Loucy (cell line): ENCODE results near the gene EMC6.

Source experiments
- H2AFZ ChIP-seq: fragments of 200-600 bp; sonication (generic); 2 replicates; pipeline ENCODE4 v1.6.0; 2016; ENCODE audit warnings: antibody characterized with exemption, mild to moderate bottlenecking, low read length, moderate library complexity
- H3F3A ChIP-seq: fragments of 200-600 bp; 2 replicates; pipeline ENCODE4 v1.6.0; 2016; ENCODE audit warnings: antibody characterized with exemption, low read depth, mild to moderate bottlenecking
- H3K27me3 ChIP-seq: fragments of 200-600 bp; sonication (generic); 2 replicates; pipeline ENCODE4 v1.6.1; 2014; ENCODE audit warnings: low read length, mild to moderate bottlenecking; ENCODE audit not compliant: insufficient read depth, poor library complexity, severe bottlenecking
- H3K36me3 ChIP-seq: fragments of 200-600 bp; sonication (generic); 2 replicates; pipeline ENCODE4 v1.6.1; 2016; ENCODE audit warnings: low read length; ENCODE audit not compliant: insufficient read depth
- H3K4me1 ChIP-seq: fragments of 200-600 bp; sonication (generic); 2 replicates; pipeline ENCODE4 v1.5.1; 2014; ENCODE audit warnings: low read length, mild to moderate bottlenecking; ENCODE audit not compliant: insufficient read depth, poor library complexity, severe bottlenecking
- H3K4me2 ChIP-seq: fragments of 200-600 bp; sonication (generic); 2 replicates; pipeline ENCODE4 v1.6.0; 2014; ENCODE audit warnings: antibody characterized with exemption, low read length, low read depth, mild to moderate bottlenecking; ENCODE audit not compliant: poor library complexity, severe bottlenecking
- H3K4me3 ChIP-seq: fragments of 200-600 bp; sonication (generic); 2 replicates; pipeline ENCODE4 v1.5.1; 2014; ENCODE audit warnings: low read length, mild to moderate bottlenecking, mixed read lengths; ENCODE audit not compliant: poor library complexity, severe bottlenecking
- H3K79me2 ChIP-seq: fragments of 200-600 bp; sonication (generic); 2 replicates; pipeline ENCODE4 v1.6.1; 2014; ENCODE audit warnings: low read length; ENCODE audit not compliant: insufficient read depth
- H3K9ac ChIP-seq: fragments of 200-600 bp; sonication (generic); 2 replicates; pipeline ENCODE4 v1.6.0; 2014; ENCODE audit warnings: mild to moderate bottlenecking, low read depth, low read length, moderate library complexity; ENCODE audit not compliant: poor library complexity, severe bottlenecking
- H3K9me2 ChIP-seq: fragments of 200-600 bp; sonication (generic); replicated peaks from 2 replicates; pipeline ENCODE4 v1.6.1; 2016; ENCODE audit warnings: low read depth, low read length, mixed read lengths
- H3K9me3 ChIP-seq: fragments of 200-600 bp; sonication (generic); 2 replicates; pipeline ENCODE4 v1.6.1; 2014; ENCODE audit warnings: mild to moderate bottlenecking, antibody characterized with exemption, low read length, low read depth; ENCODE audit not compliant: insufficient read depth
- H4K20me1 ChIP-seq: fragments of 200-600 bp; sonication (generic); 2 replicates; pipeline ENCODE4 v1.6.0; 2014; ENCODE audit warnings: antibody characterized with exemption, low read length, mild to moderate bottlenecking; ENCODE audit not compliant: insufficient read depth, poor library complexity, severe bottlenecking
- CTCF ChIP-seq: fragments of 200-600 bp; sonication (generic); conservative IDR thresholded peaks from 2 replicates; pipeline ENCODE4 v1.5.1; 2014; ENCODE audit warnings: mild to moderate bottlenecking, antibody characterized with exemption, low read length
- EZH2phosphoT487 ChIP-seq: fragments of 200-600 bp; IDR thresholded peaks from 2 replicates; pipeline ENCODE4 v1.6.1; 2018; ENCODE audit warnings: antibody characterized with exemption, mild to moderate bottlenecking, moderate library complexity, borderline replicate concordance

The EMC6 gene

GRCh38 chr17:3668279-3669084 is at the start of gene EMC6, which contains the start of gene TAX1BP3:
Gene EMC6, plus strand, starts transcription at chr17:3668812. Its CDS starts 335 bp downstream, at chr17:3669147.
Gene TAX1BP3, minus strand, starts transcription at chr17:3668578. Its CDS starts 52 bp downstream, at chr17:3668526.
- H4K20me1 ChIP-seq: peaks cover 16% of the 10 kb centered on the region
- peak within 1 kb of the TSS; percentile 92 for H3K9ac ChIP-seq
- peak within 1 kb of the TSS; percentile 92 for H3K4me3 ChIP-seq
- H3K79me2 ChIP-seq: peaks cover 25% of the 10 kb centered on the region
- TF ChIP-seq CTCF: no peak
- TF ChIP-seq EZH2phosphoT487: no peak
- no peaks in the 10 kb centered on the region for H3K9me2 ChIP-seq
- peak within 1 kb of the TSS; percentile 73 for H2AFZ ChIP-seq
- H3K9me3 ChIP-seq: no peaks in the 10 kb centered on the region
- peaks cover 13% of the 10 kb centered on the region for H3K4me1 ChIP-seq
- H3K4me2 ChIP-seq: peak within 1 kb of the TSS; percentile 98
- no peaks in the 10 kb centered on the region for H3K36me3 ChIP-seq
- H3F3A ChIP-seq: no peaks in the 10 kb centered on the region
- H3K27me3 ChIP-seq: no peaks in the 10 kb centered on the region

- no peak overlapping the region for H3K4me3 ChIP-seq
- H3K4me2 ChIP-seq: no peak overlapping the region
- no peaks in the 10 kb centered on the region for H3K9me2 ChIP-seq
- H3K9me3 ChIP-seq: no peaks in the 10 kb centered on the region
- no peak overlapping the region for H2AFZ ChIP-seq
- peaks cover 52% of the 10 kb centered on the region; the same call in 1 of the 2 replicates for H3K36me3 ChIP-seq
- no peaks in the 10 kb centered on the region for H3K27me3 ChIP-seq
- TF ChIP-seq EZH2phosphoT487: no peak
- TF ChIP-seq CTCF: no peak
- no peaks in the 10 kb centered on the region for H3F3A ChIP-seq
- no peaks in the 10 kb centered on the region for H3K79me2 ChIP-seq
- H4K20me1 ChIP-seq: no peaks in the 10 kb centered on the region
- no peaks in the 10 kb centered on the region for H3K4me1 ChIP-seq
- no peak overlapping the region for H3K9ac ChIP-seq
These were observed 47.4 kb upstream of the EMC6 start for GRCh38 chr17:3621146-3621720.

- H3F3A ChIP-seq: no peaks in the 10 kb centered on the region
- no peaks in the 10 kb centered on the region for H3K79me2 ChIP-seq
- no peak overlapping the region for H2AFZ ChIP-seq
- TF ChIP-seq CTCF: no peak
- TF ChIP-seq EZH2phosphoT487: no peak
- H3K9me3 ChIP-seq: no peaks in the 10 kb centered on the region
- no peaks in the 10 kb centered on the region for H4K20me1 ChIP-seq
- H3K27me3 ChIP-seq: no peaks in the 10 kb centered on the region
- H3K4me1 ChIP-seq: no peaks in the 10 kb centered on the region
- no peak overlapping the region for H3K4me3 ChIP-seq
- H3K36me3 ChIP-seq: peaks cover 42% of the 10 kb centered on the region; the same call in 1 of the 2 replicates
- no peak overlapping the region for H3K9ac ChIP-seq
- no peaks in the 10 kb centered on the region for H3K9me2 ChIP-seq
- H3K4me2 ChIP-seq: no peak overlapping the region
These were observed 45.5 kb upstream of the EMC6 start for GRCh38 chr17:3622977-3623594.
